Measurements from ENCODE around the gene GSS. TPM values are rescaled to one million over a fixed set of nuclear protein-coding genes. Genes with fewer than 3 reads are reported as not detected.
A peak's percentile ranks its signal among the peaks of the same experiment; 100 is the strongest.

GSS gene
- 53.8 and 53.9 TPM in 2 replicates for total RNA-seq

GRCh38 chr20:34955231-34956040 lies at the start of gene GSS, which contains the start of gene MYH7B:
Gene GSS (minus strand): TSS chr20:34955806. CDS start chr20:34951852, 3,954 bp downstream.
Gene MYH7B (plus strand): TSS chr20:34955868. CDS start chr20:34978006, 22,138 bp downstream.

Small RNA genes within 50 kb of the gene (small RNA-seq; reads per million reads assigned to genes)
- 0.69 reads per million, percentile 44 among the genes with 10 or more reads in this experiment for gene MIR499A

Other genes starting within 250 kb of the GSS start
- 9.1 and 10.2 TPM in 2 replicates for gene NCOA6, start 130.2 kb downstream of the GSS start, total RNA-seq
- gene GGT7, start 83.0 kb downstream of the GSS start, total RNA-seq, result 2.4 and 2.9 TPM in 2 replicates
- gene ACSS2, start 79.2 kb downstream of the GSS start, total RNA-seq, result 37.0 and 40.5 TPM in 2 replicates
- not detected in 2 replicates for gene MYH7B, start 62 bp upstream of the GSS start, total RNA-seq
- gene TRPC4AP, start 137.0 kb upstream of the GSS start, total RNA-seq, result 105 and 132 TPM in 2 replicates
- gene EDEM2, start 191.5 kb upstream of the GSS start, total RNA-seq, result 44.0 and 46.4 TPM in 2 replicates
- 243 and 351 TPM in 2 replicates for gene PROCR, start 216.3 kb upstream of the GSS start, total RNA-seq

All from vein endothelial cell (primary cell).